ENCODE results near the gene RABL6. TPM values are rescaled to one million over a fixed set of nuclear protein-coding genes. Genes with fewer than 3 reads are reported as not detected.

RABL6 gene
- total RNA-seq, 2 donors from 2014 or later = 159 to 206 TPM

GRCh38 chr9:136854842-136855460 is 47.2 kb downstream of the RABL6 start:
- Histone ChIP-seq H3K27ac (ENCODE audit: low read depth, low read length) (no peak overlapping the region), H3K4me1 (ENCODE audit: control insufficient read depth, insufficient read depth, low read length) (peaks cover 6% of the 10 kb centered on the region)
- 91 to 95% methylated on average over 12 to 23 of the region's 23 CpGs for WGBS, 2 experiments (ENCODE audit: insufficient coverage in 1 of 2, insufficient read length in 1 of 2)

GRCh38 chr9:136855461-136856078 is 47.8 kb downstream of the RABL6 start:
- Histone ChIP-seq H3K4me3 (ENCODE audit: low read length) (no peak overlapping the region), H3K27ac (ENCODE audit: low read depth, low read length) (no peak overlapping the region), H3K4me1 (ENCODE audit: control insufficient read depth, insufficient read depth, low read length) (no peaks in the 10 kb centered on the region), H3K27me3 (ENCODE audit: control insufficient read depth, insufficient read depth, low read length, poor library complexity, severe bottlenecking) (no peaks in the 10 kb centered on the region), H3K36me3 (ENCODE audit: control insufficient read depth, insufficient read depth, low read length) (peaks cover 10% of the 10 kb centered on the region), H3K9ac (ENCODE audit: extremely low read depth, low read length, poor library complexity, severe bottlenecking) (no peak overlapping the region), H3K9me3 (ENCODE audit: control insufficient read depth, low read length) (no peaks in the 10 kb centered on the region)
- Mint-ChIP-seq H3K27me3 (ENCODE audit: insufficient read depth) (no peaks in the 10 kb centered on the region), H3K9me3 (no peaks in the 10 kb centered on the region), H3K36me3 (ENCODE audit: low read depth) (no peaks in the 10 kb centered on the region), H3K4me3 (no peak overlapping the region), H3K27ac (no peak overlapping the region), H3K4me1 (no peaks in the 10 kb centered on the region)
- 94% methylated on average over 14 to 26 of the region's 26 CpGs for WGBS, 2 experiments (ENCODE audit: insufficient coverage in 1 of 2, insufficient read length in 1 of 2)
- no peak for TF ChIP-seq CTCF (conservative IDR thresholded peaks at IDR 0.05)
- peak; percentile 51 for DNase-seq

More at GRCh38 chr9:136854842-136855460, 47.2 kb downstream of the RABL6 start:
- H3K36me3 Mint-ChIP-seq (ENCODE audit: low read depth) = no peaks in the 10 kb centered on the region
- H3K27ac Mint-ChIP-seq = no peak overlapping the region
- no peaks in the 10 kb centered on the region for H3K4me1 Mint-ChIP-seq
- no peak for TF ChIP-seq CTCF (conservative IDR thresholded peaks at IDR 0.05)
- Histone ChIP-seq H3K9ac (ENCODE audit: extremely low read depth, low read length, poor library complexity, severe bottlenecking) (no peak overlapping the region), H3K36me3 (ENCODE audit: control insufficient read depth, insufficient read depth, low read length) (peaks cover 10% of the 10 kb centered on the region), H3K27me3 (ENCODE audit: control insufficient read depth, insufficient read depth, low read length, poor library complexity, severe bottlenecking) (no peaks in the 10 kb centered on the region), H3K9me3 (ENCODE audit: control insufficient read depth, low read length) (no peaks in the 10 kb centered on the region), H3K4me3 (ENCODE audit: low read length) (no peak overlapping the region)
- H3K27me3 Mint-ChIP-seq (ENCODE audit: insufficient read depth) = no peaks in the 10 kb centered on the region
- H3K9me3 Mint-ChIP-seq = no peaks in the 10 kb centered on the region
- no peak for DNase-seq
- H3K4me3 Mint-ChIP-seq = no peak overlapping the region

GRCh38 chr9:136856079-136856476 is 48.3 kb downstream of the RABL6 start:
- Mint-ChIP-seq H3K36me3 (ENCODE audit: low read depth) (no peaks in the 10 kb centered on the region), H3K4me1 (no peaks in the 10 kb centered on the region), H3K9me3 (no peaks in the 10 kb centered on the region), H3K27me3 (ENCODE audit: insufficient read depth) (no peaks in the 10 kb centered on the region), H3K27ac (no peak overlapping the region), H3K4me3 (no peak overlapping the region)
- H3K9ac ChIP-seq (ENCODE audit: extremely low read depth, low read length, poor library complexity, severe bottlenecking) = no peak overlapping the region
- H3K4me3 ChIP-seq (ENCODE audit: low read length) = no peak overlapping the region
- peak; percentile 41 for DNase-seq
- H3K36me3 ChIP-seq (ENCODE audit: control insufficient read depth, insufficient read depth, low read length) = peaks cover 5% of the 10 kb centered on the region
- TF ChIP-seq CTCF (conservative IDR thresholded peaks at IDR 0.05) = no peak
- H3K9me3 ChIP-seq (ENCODE audit: control insufficient read depth, low read length) = no peaks in the 10 kb centered on the region
- no peaks in the 10 kb centered on the region for H3K4me1 ChIP-seq (ENCODE audit: control insufficient read depth, insufficient read depth, low read length)
- no peak overlapping the region for H3K27ac ChIP-seq (ENCODE audit: low read depth, low read length)
- WGBS, 2 experiments (ENCODE audit: insufficient coverage in 1 of 2, insufficient read length in 1 of 2) = 91 to 97% methylated on average over 6 to 15 of the region's 15 CpGs
- no peaks in the 10 kb centered on the region for H3K27me3 ChIP-seq (ENCODE audit: control insufficient read depth, insufficient read depth, low read length, poor library complexity, severe bottlenecking)

Data from endodermal cell (in vitro differentiated cells).